IMR-90 (cell line): ENCODE measurements around the gene ARV1. TPM values are rescaled to one million over a fixed set of nuclear protein-coding genes. Genes with fewer than 3 reads are reported as not detected.

Source experiments
- ATAC-seq: fragments of 200-7000 bp; cut with Tn5 transposase; 2 replicates; pipeline ENCODE4 v1.9.1; 2020; ENCODE audit warnings: low read depth, mild to moderate bottlenecking, moderate library complexity
- BruUV-seq: library from RNA; stranded (reverse); fragments of 400-500 nt; replicated peaks from 2 replicates; lab custom pipeline; 2021; lab: Mats Ljungman, UMichigan
- CTCF ChIA-PET: fragments of 300-600 bp; formaldehyde crosslinking; extraction: SDS; loops from one replicate; lab custom pipeline; 2021; ENCODE audit warnings: antibody characterized with exemption; lab: Yijun Ruan, JAX
- POLR2A ChIA-PET: fragments of 300-600 bp; sonication (Branson Sonifier 250); formaldehyde crosslinking; loops from one replicate; lab custom pipeline; 2022; ENCODE audit warnings: antibody characterized with exemption; ENCODE audit not compliant: unreplicated experiment; lab: Charles Lee
- DNase-seq: peaks from one replicate; pipeline ENCODE4 v3.0.0; 2013
- H2AFZ ChIP-seq: replicated peaks from 2 replicates; pipeline ENCODE3; 2013; ENCODE audit warnings: low read length, mild to moderate bottlenecking; ENCODE audit not compliant: poor library complexity
- H2AK5ac ChIP-seq: 2 replicates; pipeline ENCODE4 v1.6.1; 2013; ENCODE audit warnings: low read depth, low read length, inconsistent platforms
- H2AK9ac ChIP-seq: replicated peaks from 2 replicates; pipeline ENCODE3; 2013; ENCODE audit warnings: mild to moderate bottlenecking, low read depth, low read length, moderate library complexity; ENCODE audit not compliant: poor library complexity
- H2BK120ac ChIP-seq: 2 replicates; pipeline ENCODE4 v1.6.1; 2013; ENCODE audit warnings: low read depth, low read length, inconsistent platforms
- H2BK15ac ChIP-seq: 3 replicates; pipeline ENCODE4 v1.6.1; 2013; ENCODE audit warnings: low read depth, low read length, inconsistent platforms
- H2BK20ac ChIP-seq: 2 replicates; pipeline ENCODE4 v1.6.1; 2013; ENCODE audit warnings: low read depth, mild to moderate bottlenecking, inconsistent platforms, low read length, moderate library complexity
- H2BK5ac ChIP-seq: 2 replicates; pipeline ENCODE4 v1.6.1; 2013; ENCODE audit warnings: mild to moderate bottlenecking, low read depth, low read length, inconsistent platforms; ENCODE audit not compliant: poor library complexity, severe bottlenecking
- H3K14ac ChIP-seq: replicated peaks from 2 replicates; pipeline ENCODE4 v1.6.1; 2013; ENCODE audit warnings: low read depth, low read length, inconsistent platforms
- H3K18ac ChIP-seq: 2 replicates; pipeline ENCODE4 v1.6.1; 2013; ENCODE audit warnings: low read depth, low read length, control low read depth
- H3K23ac ChIP-seq: 2 replicates; pipeline ENCODE4 v1.6.1; 2013; ENCODE audit warnings: low read depth, low read length, inconsistent platforms
- H3K27ac ChIP-seq: 2 replicates; pipeline ENCODE4 v1.5.1; 2013; ENCODE audit warnings: mild to moderate bottlenecking, control low read depth, low read length; ENCODE audit not compliant: insufficient read depth
- H3K27me3 ChIP-seq: 2 replicates; pipeline ENCODE4 v1.6.1; 2013; ENCODE audit warnings: low read length; ENCODE audit not compliant: control insufficient read depth, insufficient read depth
- H3K36me3 ChIP-seq: 2 replicates; pipeline ENCODE4 v1.6.1; 2013; ENCODE audit warnings: low read length, mixed read lengths; ENCODE audit not compliant: control insufficient read depth, insufficient read depth
- H3K4ac ChIP-seq: 2 replicates; pipeline ENCODE4 v1.6.1; 2013; ENCODE audit warnings: low read depth, low read length, inconsistent platforms
- H3K4me1 ChIP-seq: 2 replicates; pipeline ENCODE4 v1.6.1; 2013; ENCODE audit warnings: low read length, mixed read lengths; ENCODE audit not compliant: control insufficient read depth, insufficient read depth
- H3K4me2 ChIP-seq: 2 replicates; pipeline ENCODE4 v1.6.1; 2013; ENCODE audit warnings: low read depth, mild to moderate bottlenecking, control low read depth, low read length, moderate library complexity
- H3K4me3 ChIP-seq: 2 replicates; pipeline ENCODE4 v1.5.1; 2013; ENCODE audit warnings: low read depth, mild to moderate bottlenecking, control low read depth, low read length, moderate library complexity; ENCODE audit not compliant: insufficient read depth
- H3K56ac ChIP-seq: 2 replicates; pipeline ENCODE4 v1.6.1; 2013; ENCODE audit warnings: low read length, inconsistent platforms; ENCODE audit not compliant: insufficient read depth; ENCODE audit errors: extremely low read depth
- H3K79me1 ChIP-seq, 2 experiments: 2 replicates each; pipeline ENCODE4 v1.6.1; 2013; ENCODE audit warnings: low read length in 2 of 2, inconsistent platforms in 1 of 2, low read depth in 1 of 2
- H3K9ac ChIP-seq: 2 replicates; pipeline ENCODE4 v1.6.1; 2013; ENCODE audit warnings: low read depth, low read length, control low read depth
- H3K9me1 ChIP-seq: 2 replicates; pipeline ENCODE4 v1.6.1; 2013; ENCODE audit warnings: low read length, inconsistent platforms; ENCODE audit not compliant: insufficient read depth
- H3K9me3 ChIP-seq: 2 replicates; pipeline ENCODE4 v1.6.1; 2013; ENCODE audit warnings: low read length; ENCODE audit not compliant: control insufficient read depth, insufficient read depth
- H4K20me1 ChIP-seq: 2 replicates; pipeline ENCODE4 v1.6.1; 2013; ENCODE audit warnings: low read length, inconsistent platforms; ENCODE audit not compliant: insufficient read depth
- H4K5ac ChIP-seq: 2 replicates; pipeline ENCODE4 v1.6.1; 2013; ENCODE audit warnings: mild to moderate bottlenecking, low read depth, low read length, control low read depth
- H4K8ac ChIP-seq, 2 experiments: 2 replicates each; pipeline ENCODE4 v1.6.1; 2013; ENCODE audit warnings: low read depth in 2 of 2, low read length in 2 of 2, control low read depth in 1 of 2, inconsistent platforms in 1 of 2
- H4K91ac ChIP-seq: 2 replicates; pipeline ENCODE4 v1.6.1; 2013; ENCODE audit warnings: low read depth, low read length, inconsistent platforms; ENCODE audit not compliant: insufficient read depth
- BHLHE40 ChIP-seq: fragments of 150-350 bp; IDR thresholded peaks from 2 replicates; pipeline ENCODE4 v1.6.1; 2016; ENCODE audit warnings: mild to moderate bottlenecking, low read depth, low read length
- CEBPB ChIP-seq: IDR thresholded peaks from 2 replicates; pipeline ENCODE4 v1.6.1; 2012; ENCODE audit warnings: low read depth, low read length, improper control_type of control experiment
- CHD1 ChIP-seq: IDR thresholded peaks from 2 replicates; pipeline ENCODE4 v1.6.1; 2012; ENCODE audit warnings: low read depth, low read length, improper control_type of control experiment
- MAFK ChIP-seq: IDR thresholded peaks from 2 replicates; pipeline ENCODE4 v1.6.1; 2012; ENCODE audit warnings: low read depth, low read length, improper control_type of control experiment
- MAZ ChIP-seq: IDR thresholded peaks from 2 replicates; pipeline ENCODE4 v1.6.1; 2012; ENCODE audit warnings: low read depth, mild to moderate bottlenecking, low read length, improper control_type of control experiment, moderate library complexity, borderline replicate concordance
- MXI1 ChIP-seq: IDR thresholded peaks from 2 replicates; pipeline ENCODE4 v1.6.1; 2012; ENCODE audit warnings: low read depth, mild to moderate bottlenecking, low read length, moderate library complexity, borderline replicate concordance
- NFE2L2 ChIP-seq: fragments of 150-350 bp; IDR thresholded peaks from 2 replicates; pipeline ENCODE4 v1.6.1; 2016; ENCODE audit warnings: low read depth, mild to moderate bottlenecking, low read length
- POLR2A ChIP-seq: IDR thresholded peaks from 2 replicates; pipeline ENCODE4 v1.6.1; 2012; ENCODE audit warnings: mild to moderate bottlenecking, low read depth, low read length
- RAD21 ChIP-seq: IDR thresholded peaks from 2 replicates; pipeline ENCODE4 v1.6.1; 2012; ENCODE audit warnings: low read length, improper control_type of control experiment
- RCOR1 ChIP-seq: IDR thresholded peaks from 2 replicates; pipeline ENCODE4 v1.6.1; 2012; ENCODE audit warnings: mild to moderate bottlenecking, low read length, improper control_type of control experiment; ENCODE audit not compliant: insufficient replicate concordance
- RFX5 ChIP-seq: IDR thresholded peaks from 2 replicates; pipeline ENCODE4 v1.8.0; 2012; ENCODE audit warnings: low read depth, mild to moderate bottlenecking, low read length, moderate library complexity
- SMC3 ChIP-seq: fragments of 150-350 bp; IDR thresholded peaks from 2 replicates; pipeline ENCODE4 v1.6.1; 2016; ENCODE audit warnings: low read depth, mild to moderate bottlenecking, antibody characterized with exemption, low read length, moderate library complexity
- WGBS, 2 experiments: methylation state at CpG; one replicate each; pipeline versions ENCODE4 v1.1.5 to v1.1.7; 2013; ENCODE audit warnings: missing lambda C conversion rate in 2 of 2; ENCODE audit not compliant: insufficient read length in 1 of 2; ENCODE audit errors: extremely low coverage in 2 of 2; 5-methylcytosine and 5-hydroxymethylcytosine counted together
- dilution Hi-C: fragments of 300-500 bp; cut with HindIII; formaldehyde crosslinking; loops from one replicate; pipeline ENCODE4 v1.14.3; 2018; ENCODE audit warnings: low sequenced_read_pairs; ENCODE audit not compliant: unreplicated experiment
- in situ Hi-C: fragments of 300-500 bp; cut with MboI; formaldehyde crosslinking; loops from 3 replicates; pipeline ENCODE4 v1.14.3; 2019; ENCODE audit warnings: low sequenced_read_pairs, inconsistent platforms, mixed read lengths
- intact Hi-C: fragments of 100-400 bp; cut with micrococcal nuclease; formaldehyde crosslinking; loops from 2 replicates; pipeline ENCODE4 v1.10.0; 2022
- polyA plus RNA-seq, 3 experiments: library from polyadenylated mRNA; depleted of rRNA; stranded (reverse); fragments of >200 nt; gene quantifications; 2 replicates each; pipeline ENCODE4 v1.2.3, GENCODE V29; 2012; ENCODE audit warnings: low replicate concordance in 1 of 3
- total RNA-seq: library from RNA; depleted of rRNA; stranded (reverse); fragments of >200 nt; gene quantifications from 2 replicates; pipeline ENCODE4 v1.2.3, GENCODE V29; 2012
- TF ChIP-seq, protein P1 (sequence below): fragments of 150-350 bp; IDR thresholded peaks from 2 replicates; pipeline ENCODE4 v1.6.1; 2017; ENCODE audit warnings: mild to moderate bottlenecking, antibody characterized with exemption, low read length, low read depth
- TF ChIP-seq, protein P2 (sequence below): fragments of 150-350 bp; IDR thresholded peaks from 2 replicates; pipeline ENCODE4 v1.6.1; 2016; ENCODE audit warnings: low read depth, mild to moderate bottlenecking, low read length, moderate library complexity, borderline replicate concordance
- TF ChIP-seq, protein P3 (sequence below): conservative IDR thresholded peaks from 2 replicates; pipeline ENCODE4 v1.5.1; 2012; ENCODE audit warnings: mild to moderate bottlenecking, low read depth, low read length, improper control_type of control experiment

The ARV1 gene
- total and polyA plus RNA-seq, 2 of the 4 experiments (the other 2 are of a cell fraction), result 19.0 to 22.9 TPM

DNA sequence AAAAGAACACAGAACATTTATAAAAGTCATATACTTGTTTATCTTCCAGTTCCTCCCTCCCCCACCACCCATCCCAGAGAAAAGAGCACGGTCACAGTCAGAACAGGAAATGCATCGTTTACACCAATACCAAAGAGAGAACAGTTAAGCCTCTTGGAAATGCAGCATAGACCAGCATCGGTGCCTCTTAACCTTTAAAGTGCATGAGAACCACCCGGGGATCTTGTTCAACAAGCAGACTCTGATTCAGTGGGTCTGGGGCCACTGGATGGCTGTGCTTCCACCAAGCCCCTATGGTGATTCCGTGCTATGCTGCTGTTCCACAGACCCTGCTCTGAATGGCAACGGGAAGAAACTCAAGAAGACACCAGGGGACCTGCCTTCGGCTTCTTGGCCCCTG, 41.9 kb downstream of the ARV1 start:
- peak; percentile 73 for ATAC-seq
- Histone ChIP-seq H3K9me1 (peaks cover 15% of the 10 kb centered on the region), H3K9me3 (no peaks in the 10 kb centered on the region), H3K27me3 (no peaks in the 10 kb centered on the region), H3K4ac (peak overlapping the region; percentile 6; the same call in 1 of the 2 replicates), H4K91ac (no peak overlapping the region), H3K56ac (no peak overlapping the region), H3K79me1 (peaks cover 0 to 11% of the 10 kb centered on the region in 2 experiments; a peak in 1 of 4 replicates), H3K36me3 (peaks cover 8% of the 10 kb centered on the region), H3K23ac (no peak overlapping the region), H2AFZ (no peak overlapping the region), H4K8ac (no peak overlapping the region; a peak in 1 of 4 replicates), H2AK9ac (no peak overlapping the region), H3K4me2 (0 out of 2 replicates have a peak overlapping the region, but pooled peaks have one; percentile 11), H3K4me3 (no peak overlapping the region), H2BK20ac (no peak overlapping the region), H2BK120ac (no peak overlapping the region), H3K27ac (no peak overlapping the region), H2AK5ac (no peak overlapping the region), H3K14ac (no peak overlapping the region), H4K20me1 (no peaks in the 10 kb centered on the region), H4K5ac (no peak overlapping the region), H2BK5ac (no peak overlapping the region), H3K4me1 (peaks cover 9% of the 10 kb centered on the region), H3K9ac (no peak overlapping the region), H3K18ac (no peak overlapping the region), H2BK15ac (no peak overlapping the region)
- no TSS peak for BruUV-seq
- in situ Hi-C loops (no loop called here), dilution Hi-C loops (no loop called here), intact Hi-C loops (no loop called here)
- ChIA-PET CTCF (no interaction called here), POLR2A (no interaction called here)
- TF ChIP-seq MAFK, result no peak
- TF ChIP-seq MXI1, result no peak
- no peak for TF ChIP-seq CEBPB
- no peak for TF ChIP-seq SMC3
- TF ChIP-seq MAZ, result no peak
- no peak for TF ChIP-seq CHD1
- TF ChIP-seq BHLHE40, result no peak
- TF ChIP-seq, protein P1, sequence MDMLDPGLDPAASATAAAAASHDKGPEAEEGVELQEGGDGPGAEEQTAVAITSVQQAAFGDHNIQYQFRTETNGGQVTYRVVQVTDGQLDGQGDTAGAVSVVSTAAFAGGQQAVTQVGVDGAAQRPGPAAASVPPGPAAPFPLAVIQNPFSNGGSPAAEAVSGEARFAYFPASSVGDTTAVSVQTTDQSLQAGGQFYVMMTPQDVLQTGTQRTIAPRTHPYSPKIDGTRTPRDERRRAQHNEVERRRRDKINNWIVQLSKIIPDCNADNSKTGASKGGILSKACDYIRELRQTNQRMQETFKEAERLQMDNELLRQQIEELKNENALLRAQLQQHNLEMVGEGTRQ, result no peak
- no peak for TF ChIP-seq RCOR1
- TF ChIP-seq, protein P2, sequence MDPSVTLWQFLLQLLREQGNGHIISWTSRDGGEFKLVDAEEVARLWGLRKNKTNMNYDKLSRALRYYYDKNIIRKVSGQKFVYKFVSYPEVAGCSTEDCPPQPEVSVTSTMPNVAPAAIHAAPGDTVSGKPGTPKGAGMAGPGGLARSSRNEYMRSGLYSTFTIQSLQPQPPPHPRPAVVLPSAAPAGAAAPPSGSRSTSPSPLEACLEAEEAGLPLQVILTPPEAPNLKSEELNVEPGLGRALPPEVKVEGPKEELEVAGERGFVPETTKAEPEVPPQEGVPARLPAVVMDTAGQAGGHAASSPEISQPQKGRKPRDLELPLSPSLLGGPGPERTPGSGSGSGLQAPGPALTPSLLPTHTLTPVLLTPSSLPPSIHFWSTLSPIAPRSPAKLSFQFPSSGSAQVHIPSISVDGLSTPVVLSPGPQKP, result no peak
- no peak for TF ChIP-seq RAD21
- no peak for TF ChIP-seq NFE2L2
- TF ChIP-seq, protein P3, sequence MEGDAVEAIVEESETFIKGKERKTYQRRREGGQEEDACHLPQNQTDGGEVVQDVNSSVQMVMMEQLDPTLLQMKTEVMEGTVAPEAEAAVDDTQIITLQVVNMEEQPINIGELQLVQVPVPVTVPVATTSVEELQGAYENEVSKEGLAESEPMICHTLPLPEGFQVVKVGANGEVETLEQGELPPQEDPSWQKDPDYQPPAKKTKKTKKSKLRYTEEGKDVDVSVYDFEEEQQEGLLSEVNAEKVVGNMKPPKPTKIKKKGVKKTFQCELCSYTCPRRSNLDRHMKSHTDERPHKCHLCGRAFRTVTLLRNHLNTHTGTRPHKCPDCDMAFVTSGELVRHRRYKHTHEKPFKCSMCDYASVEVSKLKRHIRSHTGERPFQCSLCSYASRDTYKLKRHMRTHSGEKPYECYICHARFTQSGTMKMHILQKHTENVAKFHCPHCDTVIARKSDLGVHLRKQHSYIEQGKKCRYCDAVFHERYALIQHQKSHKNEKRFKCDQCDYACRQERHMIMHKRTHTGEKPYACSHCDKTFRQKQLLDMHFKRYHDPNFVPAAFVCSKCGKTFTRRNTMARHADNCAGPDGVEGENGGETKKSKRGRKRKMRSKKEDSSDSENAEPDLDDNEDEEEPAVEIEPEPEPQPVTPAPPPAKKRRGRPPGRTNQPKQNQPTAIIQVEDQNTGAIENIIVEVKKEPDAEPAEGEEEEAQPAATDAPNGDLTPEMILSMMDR, result no peak
- TF ChIP-seq RFX5, result no peak
- no peak for TF ChIP-seq POLR2A
- DNase-seq, result peak; percentile 21
- WGBS, 2 experiments, result 21% methylated on average over 4 of the region's 7 CpGs; no CpG with 5 or more reads in 1 of the 2 experiments
